ENCODE measurements around the gene CTAG1A.
"Not testable (repeated sequence)": the region's sequence is repeated elsewhere in the genome, so short reads cannot be mapped to it uniquely, and the experiment has no call there.

DNA sequence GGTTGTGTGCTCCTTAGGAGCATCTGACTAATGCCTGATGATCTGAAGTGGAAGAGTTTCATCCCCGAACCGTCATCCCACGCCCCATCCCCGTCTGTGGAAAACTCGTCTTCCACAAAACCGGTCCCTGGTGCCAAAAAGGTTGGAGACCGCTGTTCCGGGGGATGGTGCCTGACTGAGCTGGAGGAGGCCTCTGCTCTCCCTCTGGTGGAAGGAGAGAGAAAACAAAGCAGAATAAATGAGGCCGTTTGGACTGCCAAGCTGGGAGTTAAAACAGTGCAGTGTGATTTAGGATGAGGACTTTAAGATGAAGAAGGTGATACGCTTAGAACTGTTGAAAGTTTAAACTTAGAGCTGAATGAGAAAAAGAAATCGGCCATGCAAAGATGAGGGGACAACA lies 48.7 kb downstream of the CTAG1A start:
- TF ChIP-seq, protein P1, sequence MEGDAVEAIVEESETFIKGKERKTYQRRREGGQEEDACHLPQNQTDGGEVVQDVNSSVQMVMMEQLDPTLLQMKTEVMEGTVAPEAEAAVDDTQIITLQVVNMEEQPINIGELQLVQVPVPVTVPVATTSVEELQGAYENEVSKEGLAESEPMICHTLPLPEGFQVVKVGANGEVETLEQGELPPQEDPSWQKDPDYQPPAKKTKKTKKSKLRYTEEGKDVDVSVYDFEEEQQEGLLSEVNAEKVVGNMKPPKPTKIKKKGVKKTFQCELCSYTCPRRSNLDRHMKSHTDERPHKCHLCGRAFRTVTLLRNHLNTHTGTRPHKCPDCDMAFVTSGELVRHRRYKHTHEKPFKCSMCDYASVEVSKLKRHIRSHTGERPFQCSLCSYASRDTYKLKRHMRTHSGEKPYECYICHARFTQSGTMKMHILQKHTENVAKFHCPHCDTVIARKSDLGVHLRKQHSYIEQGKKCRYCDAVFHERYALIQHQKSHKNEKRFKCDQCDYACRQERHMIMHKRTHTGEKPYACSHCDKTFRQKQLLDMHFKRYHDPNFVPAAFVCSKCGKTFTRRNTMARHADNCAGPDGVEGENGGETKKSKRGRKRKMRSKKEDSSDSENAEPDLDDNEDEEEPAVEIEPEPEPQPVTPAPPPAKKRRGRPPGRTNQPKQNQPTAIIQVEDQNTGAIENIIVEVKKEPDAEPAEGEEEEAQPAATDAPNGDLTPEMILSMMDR (IDR thresholded peaks at IDR 0.05), result not testable (repeated sequence)
- not testable (repeated sequence) for TF ChIP-seq POLR2A (IDR thresholded peaks at IDR 0.05)

Measured in uterus (tissue), 2 donors.